ENCODE data around the gene KRT84. TPM values are rescaled to one million over a fixed set of nuclear protein-coding genes. Genes with fewer than 3 reads are reported as not detected.

The KRT84 gene
- total and polyA plus RNA-seq, 10 of the 15 experiments (the other 5 are each of a cell fraction or from before 2014, with no cell fraction given) = not detected

GRCh38 chr12:52413782-52414345 is 28.4 kb upstream of the KRT84 start:
- ChIA-PET SMC1A (ENCODE audit: uncharacterized antibody, unreplicated experiment) (interaction anchor here (1.0 kb wide), 1 partner anchor 14 kb away, joined by 4 read pairs; no protein-coding TSS in a partner anchor), RAD21 (ENCODE audit: unreplicated experiment) (no interaction called here), CTCF (interaction anchor here (1.1 kb wide), 1 partner anchor 33 kb away, joined by 3 read pairs; no protein-coding TSS in a partner anchor), POLR2A (no interaction called here)
- intact Hi-C loops (cut with micrococcal nuclease; ENCODE audit: unreplicated experiment) (no loop called here), in situ Hi-C loops (cut with MboI) (no loop called here)
- TF ChIP-seq HSF1 (IDR thresholded peaks at IDR 0.05; ENCODE audit: low read depth, low read length) (no peak), GATAD2B (conservative IDR thresholded peaks at IDR 0.05; ENCODE audit: low read depth) (no peak), ZNF687 (IDR thresholded peaks at IDR 0.05) (no peak), ZNF592 (IDR thresholded peaks at IDR 0.05) (no peak), ESRRA (IDR thresholded peaks at IDR 0.05; ENCODE audit: low read length) (no peak), EED (IDR thresholded peaks at IDR 0.05; ENCODE audit: low read depth) (no peak), TAF1 (IDR thresholded peaks at IDR 0.05; ENCODE audit: borderline replicate concordance, low read depth, low read length) (no peak), BACH1 (IDR thresholded peaks at IDR 0.05; ENCODE audit: borderline replicate concordance) (no peak), ZNF622 (IDR thresholded peaks at IDR 0.05) (no peak), HCFC1 (IDR thresholded peaks at IDR 0.05; ENCODE audit: low read length) (no peak), NBN (IDR thresholded peaks at IDR 0.05) (no peak), CHD1 (IDR thresholded peaks at IDR 0.05; ENCODE audit: low read depth, low read length) (no peak), MYC (IDR thresholded peaks at IDR 0.05; ENCODE audit: insufficient read depth, insufficient read length, insufficient replicate concordance, low read length, severe bottlenecking) (no peak)
- no peaks in the 10 kb centered on the region for H3K79me2 ChIP-seq (ENCODE audit: control insufficient read depth, insufficient read depth, low read length)
- H3K4me1 ChIP-seq (ENCODE audit: control insufficient read depth, insufficient read depth, low read length) = no peaks in the 10 kb centered on the region
- ATAC-seq (no peak), DNase-seq (ENCODE audit: low read depth, low spot score) (no peak), FAIRE-seq (no peak)
- no peaks in the 10 kb centered on the region for H3K36me3 ChIP-seq (ENCODE audit: control insufficient read depth in 2 of 2, insufficient read depth in 2 of 2, low read length in 1 of 2)
- WGBS (ENCODE audit: insufficient coverage, insufficient replicate concordance, low lambda C conversion rate, missing lambda C conversion rate) = 22% methylated on average over 8 of the region's 8 CpGs
- H3K9ac ChIP-seq (ENCODE audit: control insufficient read depth, insufficient read depth, low read length) = no peak overlapping the region
- no peak overlapping the region for H3K4me3 ChIP-seq
- no TSS peak for BruUV-seq (replicated peaks)
- no peaks in the 10 kb centered on the region for H3K9me3 ChIP-seq (replicated peaks; ENCODE audit: control insufficient read depth, insufficient read depth, low read length)
- no peaks in the 10 kb centered on the region; a peak in 1 of 4 replicates for H3K27me3 ChIP-seq (replicated peaks in 1 of 2; ENCODE audit: control insufficient read depth in 2 of 2, insufficient read depth in 2 of 2, low read length in 1 of 2)
- no peak overlapping the region for H2AFZ ChIP-seq (ENCODE audit: control insufficient read depth, low read depth, low read length)
- H3K4me2 ChIP-seq (ENCODE audit: control insufficient read depth, insufficient read depth) = no peak overlapping the region
- H3K27ac ChIP-seq (ENCODE audit: control insufficient read depth, insufficient read depth) = no peak overlapping the region
- H4K20me1 ChIP-seq (ENCODE audit: control insufficient read depth, insufficient read depth) = no peaks in the 10 kb centered on the region

Measured in GM12878 (cell line).